HUES64 (cell line): ENCODE data around the gene GTF3C1.

ENCODE experiments used
- H3K27ac ChIP-seq: 2 replicates; pipeline ENCODE4 v1.7.0; 2013; ENCODE audit warnings: low read depth, low read length, inconsistent platforms
- H3K27me3 ChIP-seq: 2 replicates; pipeline ENCODE4 v1.6.1; 2013; ENCODE audit warnings: mild to moderate bottlenecking, low read length; ENCODE audit not compliant: insufficient read depth
- H3K36me3 ChIP-seq: 2 replicates; pipeline ENCODE4 v1.6.1; 2013; ENCODE audit warnings: mild to moderate bottlenecking, low read length; ENCODE audit not compliant: insufficient read depth
- H3K4me1 ChIP-seq: 2 replicates; pipeline ENCODE4 v1.6.1; 2013; ENCODE audit warnings: mild to moderate bottlenecking, low read length, moderate library complexity; ENCODE audit not compliant: insufficient read depth
- H3K4me3 ChIP-seq: 2 replicates; pipeline ENCODE4 v1.5.1; 2013; ENCODE audit warnings: mild to moderate bottlenecking, low read length, moderate library complexity
- H3K9ac ChIP-seq: 2 replicates; pipeline ENCODE4 v1.6.1; 2013; ENCODE audit warnings: mild to moderate bottlenecking, low read depth, low read length
- H3K9me3 ChIP-seq: 2 replicates; pipeline ENCODE4 v1.6.1; 2013; ENCODE audit warnings: low read depth, low read length; ENCODE audit not compliant: insufficient read depth
- WGBS: fragments of 150-250, 120-280 bp; methylation state at CpG from one replicate; pipeline ENCODE4 v1.1.7; 2013; ENCODE audit warnings: missing lambda C conversion rate; 5-methylcytosine and 5-hydroxymethylcytosine counted together

The GTF3C1 gene

GRCh38 chr16:27539636-27540035, 10.1 kb downstream of the GTF3C1 start:
- Histone ChIP-seq H3K27ac (no peak overlapping the region), H3K9ac (no peak overlapping the region), H3K36me3 (peaks cover 100% of the 10 kb centered on the region), H3K27me3 (no peaks in the 10 kb centered on the region), H3K9me3 (no peaks in the 10 kb centered on the region), H3K4me3 (no peak overlapping the region), H3K4me1 (no peaks in the 10 kb centered on the region)
- WGBS: 75% methylated on average over 4 of the region's 5 CpGs

- no peak overlapping the region for H3K9ac ChIP-seq
- WGBS: 96% methylated on average over 2 of the region's 2 CpGs
- H3K36me3 ChIP-seq: peaks cover 100% of the 10 kb centered on the region
- no peaks in the 10 kb centered on the region for H3K9me3 ChIP-seq
- H3K4me1 ChIP-seq: no peaks in the 10 kb centered on the region
- H3K4me3 ChIP-seq: no peak overlapping the region
- no peak overlapping the region for H3K27ac ChIP-seq
- no peaks in the 10 kb centered on the region for H3K27me3 ChIP-seq
Measured at GRCh38 chr16:27539120-27539519, 10.6 kb downstream of the GTF3C1 start.

GRCh38 chr16:27538528-27538927, 11.2 kb downstream of the GTF3C1 start:
- H3K27me3 ChIP-seq: no peaks in the 10 kb centered on the region
- H3K9me3 ChIP-seq: no peaks in the 10 kb centered on the region
- H3K27ac ChIP-seq: no peak overlapping the region
- H3K9ac ChIP-seq: no peak overlapping the region
- H3K4me1 ChIP-seq: no peaks in the 10 kb centered on the region
- WGBS: 86% methylated on average over 5 of the region's 5 CpGs
- H3K36me3 ChIP-seq: peaks cover 98% of the 10 kb centered on the region
- no peak overlapping the region for H3K4me3 ChIP-seq

GRCh38 chr16:27534256-27534655, 15.5 kb downstream of the GTF3C1 start:
- Histone ChIP-seq H3K9me3 (no peaks in the 10 kb centered on the region), H3K4me3 (no peak overlapping the region), H3K27me3 (no peaks in the 10 kb centered on the region), H3K36me3 (peaks cover 98% of the 10 kb centered on the region), H3K4me1 (no peaks in the 10 kb centered on the region), H3K27ac (no peak overlapping the region), H3K9ac (no peak overlapping the region)
- WGBS: 95% methylated on average over 4 of the region's 4 CpGs

- no peak overlapping the region for H3K27ac ChIP-seq
- H3K9ac ChIP-seq: no peak overlapping the region
- 94% methylated on average over 19 of the region's 19 CpGs for WGBS
- no peaks in the 10 kb centered on the region for H3K9me3 ChIP-seq
- no peaks in the 10 kb centered on the region for H3K4me1 ChIP-seq
- no peak overlapping the region for H3K4me3 ChIP-seq
- H3K36me3 ChIP-seq: peaks cover 98% of the 10 kb centered on the region
- H3K27me3 ChIP-seq: no peaks in the 10 kb centered on the region
Measured at GRCh38 chr16:27531826-27532800, 17.6 kb downstream of the GTF3C1 start.

DNA sequence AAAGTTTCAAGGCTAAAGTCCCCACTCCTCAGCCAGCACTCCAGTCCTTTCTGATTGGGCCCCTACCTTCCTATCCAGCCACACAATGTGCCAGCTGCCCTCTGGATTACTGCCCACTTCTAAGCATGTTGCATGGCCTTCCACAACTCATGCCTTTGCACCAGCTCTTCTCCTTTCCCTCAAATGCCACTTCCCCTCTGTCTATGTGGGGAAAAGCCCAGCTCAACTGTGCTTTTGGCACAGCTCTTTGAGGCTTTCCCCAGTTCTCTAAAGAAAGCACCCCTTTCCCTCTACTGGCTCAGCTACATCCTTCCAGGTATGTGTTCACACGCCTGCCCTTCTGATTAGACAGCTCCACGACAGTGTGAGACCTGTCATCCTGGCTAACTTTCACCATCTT, 18.5 kb downstream of the GTF3C1 start:
- H3K4me3 ChIP-seq: no peak overlapping the region
- H3K9ac ChIP-seq: no peak overlapping the region
- no peaks in the 10 kb centered on the region for H3K27me3 ChIP-seq
- no peak overlapping the region for H3K27ac ChIP-seq
- H3K36me3 ChIP-seq: peaks cover 98% of the 10 kb centered on the region
- H3K9me3 ChIP-seq: no peaks in the 10 kb centered on the region
- H3K4me1 ChIP-seq: no peaks in the 10 kb centered on the region
- WGBS: 91% methylated on average over 2 of the region's 2 CpGs

- WGBS: 95% methylated on average over 6 of the region's 6 CpGs
- H3K27me3 ChIP-seq: no peaks in the 10 kb centered on the region
- H3K36me3 ChIP-seq: peaks cover 98% of the 10 kb centered on the region
- no peak overlapping the region for H3K27ac ChIP-seq
- H3K4me1 ChIP-seq: no peaks in the 10 kb centered on the region
- no peaks in the 10 kb centered on the region for H3K9me3 ChIP-seq
- no peak overlapping the region for H3K9ac ChIP-seq
- no peak overlapping the region for H3K4me3 ChIP-seq
Measured at GRCh38 chr16:27529962-27530361, 19.8 kb downstream of the GTF3C1 start.

DNA sequence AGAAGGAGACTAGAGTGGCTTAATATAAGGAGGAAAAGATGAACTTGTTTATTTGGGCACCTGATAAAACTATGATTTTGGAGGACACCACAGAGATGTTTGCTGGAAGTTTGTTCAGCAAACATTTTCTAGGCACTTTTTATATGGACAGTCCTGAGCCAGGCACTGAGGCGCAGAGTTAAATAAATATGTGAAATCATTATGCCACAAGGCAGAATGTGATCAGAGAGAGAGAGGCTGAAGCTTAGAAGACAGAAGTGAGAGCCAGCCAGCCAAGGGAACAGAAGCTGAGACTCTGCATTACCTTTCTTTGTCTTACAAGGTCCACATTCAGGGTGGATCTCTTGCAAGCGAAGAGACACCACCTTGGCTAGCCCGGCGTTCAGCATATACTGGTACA, 21.4 kb downstream of the GTF3C1 start:
- Histone ChIP-seq H3K27ac (no peak overlapping the region), H3K9ac (no peak overlapping the region), H3K4me3 (no peak overlapping the region), H3K36me3 (peaks cover 98% of the 10 kb centered on the region), H3K4me1 (no peaks in the 10 kb centered on the region), H3K9me3 (no peaks in the 10 kb centered on the region), H3K27me3 (no peaks in the 10 kb centered on the region)
- WGBS: 97% methylated on average over 4 of the region's 4 CpGs

- Histone ChIP-seq H3K9ac (no peak overlapping the region), H3K9me3 (no peaks in the 10 kb centered on the region), H3K36me3 (peaks cover 95% of the 10 kb centered on the region), H3K4me1 (no peaks in the 10 kb centered on the region), H3K27me3 (no peaks in the 10 kb centered on the region), H3K27ac (no peak overlapping the region), H3K4me3 (no peak overlapping the region)
- WGBS: 94% methylated on average over 6 of the region's 6 CpGs
Measured at GRCh38 chr16:27526180-27526579, 23.5 kb downstream of the GTF3C1 start.

DNA sequence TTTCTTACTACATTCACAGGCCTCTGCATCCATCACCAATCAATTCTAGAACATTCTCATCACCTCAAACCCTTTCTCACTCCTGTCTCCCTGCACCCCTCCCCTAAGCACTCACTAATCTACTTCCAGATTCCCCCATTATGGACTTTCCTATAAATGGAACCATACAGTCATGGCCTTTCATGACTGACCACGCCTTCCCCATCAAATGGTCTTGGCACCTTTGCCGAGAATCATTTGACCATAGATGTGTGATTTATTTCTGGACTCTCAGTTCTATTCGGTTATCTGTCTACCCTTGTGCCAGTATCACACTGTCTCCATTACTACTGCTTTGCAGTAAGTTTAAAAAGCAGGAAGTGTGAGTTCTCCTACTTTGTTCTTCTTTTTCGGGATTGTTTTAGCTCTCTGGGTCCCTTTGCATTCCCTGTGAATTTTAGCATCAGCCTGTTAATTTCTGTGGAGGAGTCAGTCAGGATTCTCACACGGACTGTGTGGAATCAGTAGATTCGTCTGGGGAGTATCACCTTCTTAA, 27.5 kb downstream of the GTF3C1 start:
- no peak overlapping the region for H3K4me3 ChIP-seq
- peaks cover 86% of the 10 kb centered on the region for H3K36me3 ChIP-seq
- no peak overlapping the region for H3K9ac ChIP-seq
- H3K27ac ChIP-seq: no peak overlapping the region
- WGBS: 94% methylated on average over 6 of the region's 6 CpGs
- no peaks in the 10 kb centered on the region for H3K4me1 ChIP-seq
- no peaks in the 10 kb centered on the region for H3K27me3 ChIP-seq
- H3K9me3 ChIP-seq: no peaks in the 10 kb centered on the region

DNA sequence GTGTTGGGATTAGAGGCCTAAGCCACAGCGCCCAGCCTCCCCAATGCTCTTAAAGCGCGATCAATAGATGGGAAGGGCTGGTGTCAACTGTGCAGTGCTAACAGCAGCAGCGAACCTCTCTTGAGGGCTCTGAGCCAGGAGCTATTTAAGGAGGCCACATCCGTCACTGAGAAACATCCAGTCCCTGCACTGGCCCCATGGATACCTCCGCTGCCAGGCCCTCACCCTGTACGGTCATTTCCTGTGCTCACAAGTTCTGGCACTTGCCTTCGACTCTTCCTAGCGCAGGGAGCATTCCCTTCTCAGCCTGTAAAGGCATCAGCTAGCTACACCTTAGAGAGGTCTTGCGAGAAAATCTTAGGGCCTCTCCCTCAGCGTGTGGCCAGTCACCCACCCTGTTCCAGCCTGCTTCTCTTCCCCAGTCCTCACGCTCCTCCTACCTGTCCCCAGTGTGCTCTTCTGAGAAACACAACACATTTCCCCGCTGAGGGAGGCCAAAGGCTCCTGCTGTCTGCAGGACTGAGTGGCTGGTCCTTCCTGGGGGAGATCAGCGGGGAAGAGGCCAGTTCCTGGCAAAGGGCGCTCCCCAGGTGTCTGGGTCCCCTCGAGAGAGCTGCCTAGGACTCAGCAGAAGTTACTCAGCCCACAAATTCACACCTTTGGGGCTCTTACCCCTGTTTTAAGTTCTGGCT, 28.6 kb downstream of the GTF3C1 start:
- Histone ChIP-seq H3K27me3 (no peaks in the 10 kb centered on the region), H3K4me1 (no peaks in the 10 kb centered on the region), H3K9ac (no peak overlapping the region), H3K27ac (no peak overlapping the region), H3K4me3 (no peak overlapping the region), H3K9me3 (no peaks in the 10 kb centered on the region), H3K36me3 (peaks cover 79% of the 10 kb centered on the region)
- 93% methylated on average over 16 of the region's 16 CpGs for WGBS
